Fibroblast of lung (primary cell): ENCODE measurements around the gene RHBDD1. TPM values are rescaled to one million over a fixed set of nuclear protein-coding genes. Genes with fewer than 3 reads are reported as not detected.

Source experiments
- DNase-seq, 2 donors: peaks; one replicate each; pipeline versions ENCODE4 v3.0.0 to v3.0.0-alpha.2; 2010; ENCODE audit warnings: low read depth in 2 of 2
- H2AFZ ChIP-seq: 2 replicates; pipeline ENCODE4 v1.5.1; 2012; ENCODE audit warnings: low read length, control low read depth, inconsistent platforms
- H3K27ac ChIP-seq: 2 replicates; pipeline ENCODE4 v1.5.1; 2011; ENCODE audit warnings: low read length, control low read depth; ENCODE audit not compliant: insufficient read depth
- H3K27me3 ChIP-seq: 2 replicates; pipeline ENCODE4 v1.5.1; 2011; ENCODE audit warnings: mild to moderate bottlenecking, low read length; ENCODE audit not compliant: control insufficient read depth, insufficient read depth
- H3K36me3 ChIP-seq: 2 replicates; pipeline ENCODE4 v1.5.1; 2011; ENCODE audit warnings: low read length; ENCODE audit not compliant: control insufficient read depth, insufficient read depth
- H3K4me1 ChIP-seq: 2 replicates; pipeline ENCODE4 v1.5.1; 2011; ENCODE audit warnings: low read length; ENCODE audit not compliant: control insufficient read depth, insufficient read depth; ENCODE audit errors: extremely low read depth
- H3K4me2 ChIP-seq: 2 replicates; pipeline ENCODE4 v1.5.1; 2011; ENCODE audit warnings: low read length, control low read depth; ENCODE audit not compliant: insufficient read depth; ENCODE audit errors: extremely low read depth
- H3K4me3 ChIP-seq, 4 experiments: fragments of 200-600 bp in 1 of 4; sonication (generic) in 1 of 4; replicated peaks in 1 of 4; 2 replicates each; pipeline ENCODE4 v1.5.1; 2011 to 2016; ENCODE audit warnings: low read length in 4 of 4, low read depth in 3 of 4, mild to moderate bottlenecking in 3 of 4, control low read depth in 2 of 4, inconsistent platforms in 1 of 4, mixed read lengths in 1 of 4; ENCODE audit not compliant: insufficient read depth in 1 of 4; ENCODE audit errors: control extremely low read depth in 1 of 4
- H3K79me2 ChIP-seq: 2 replicates; pipeline ENCODE4 v1.5.1; 2012; ENCODE audit warnings: mild to moderate bottlenecking, low read length, inconsistent platforms; ENCODE audit not compliant: control insufficient read depth, insufficient read depth
- H3K9ac ChIP-seq: 2 replicates; pipeline ENCODE4 v1.5.1; 2011; ENCODE audit warnings: mild to moderate bottlenecking, low read length, control low read depth; ENCODE audit not compliant: insufficient read depth
- H3K9me3 ChIP-seq: 2 replicates; pipeline ENCODE4 v1.5.1; 2012; ENCODE audit warnings: low read depth, low read length; ENCODE audit not compliant: control insufficient read depth, insufficient read depth
- H4K20me1 ChIP-seq: 2 replicates; pipeline ENCODE4 v1.5.1; 2011; ENCODE audit warnings: low read length; ENCODE audit not compliant: control insufficient read depth, insufficient read depth; ENCODE audit errors: extremely low read depth
- EZH2 ChIP-seq: IDR thresholded peaks from 2 replicates; pipeline ENCODE4 v1.5.1; 2012; ENCODE audit warnings: low read length, control low read depth, mild to moderate bottlenecking; ENCODE audit errors: missing control alignments
- polyA plus RNA-seq, 2 donors: library from polyadenylated mRNA; depleted of rRNA in 1 of 2; stranded (reverse) in 1 of 2; unstranded in 1 of 2; fragments of >200 nt; gene quantifications; 2 replicates each; pipeline ENCODE4 v1.2.1, GENCODE V29; 2011 to 2012; ENCODE audit warnings: missing spikeins in 1 of 2
- total RNA-seq: library from RNA; depleted of rRNA; stranded (reverse); fragments of >200 nt; gene quantifications from 2 replicates; pipeline ENCODE4 v1.2.1, GENCODE V29; 2014
- TF ChIP-seq, protein P1 (sequence below), 2 donors: IDR thresholded peaks in 1 of 2; conservative IDR thresholded peaks in 1 of 2; 1 replicate in 1 of 2; 2 replicates in 1 of 2; pipeline ENCODE4 v1.5.1; 2011 to 2012; ENCODE audit warnings: low read length in 2 of 2, control low read depth in 1 of 2, inconsistent platforms in 1 of 2, low read depth in 1 of 2, mild to moderate bottlenecking in 1 of 2

The RHBDD1 gene
- total and polyA plus RNA-seq, 2 donors (not counting 1 experiment from before 2014, with no cell fraction given), result 31.5 to 85.4 TPM

DNA sequence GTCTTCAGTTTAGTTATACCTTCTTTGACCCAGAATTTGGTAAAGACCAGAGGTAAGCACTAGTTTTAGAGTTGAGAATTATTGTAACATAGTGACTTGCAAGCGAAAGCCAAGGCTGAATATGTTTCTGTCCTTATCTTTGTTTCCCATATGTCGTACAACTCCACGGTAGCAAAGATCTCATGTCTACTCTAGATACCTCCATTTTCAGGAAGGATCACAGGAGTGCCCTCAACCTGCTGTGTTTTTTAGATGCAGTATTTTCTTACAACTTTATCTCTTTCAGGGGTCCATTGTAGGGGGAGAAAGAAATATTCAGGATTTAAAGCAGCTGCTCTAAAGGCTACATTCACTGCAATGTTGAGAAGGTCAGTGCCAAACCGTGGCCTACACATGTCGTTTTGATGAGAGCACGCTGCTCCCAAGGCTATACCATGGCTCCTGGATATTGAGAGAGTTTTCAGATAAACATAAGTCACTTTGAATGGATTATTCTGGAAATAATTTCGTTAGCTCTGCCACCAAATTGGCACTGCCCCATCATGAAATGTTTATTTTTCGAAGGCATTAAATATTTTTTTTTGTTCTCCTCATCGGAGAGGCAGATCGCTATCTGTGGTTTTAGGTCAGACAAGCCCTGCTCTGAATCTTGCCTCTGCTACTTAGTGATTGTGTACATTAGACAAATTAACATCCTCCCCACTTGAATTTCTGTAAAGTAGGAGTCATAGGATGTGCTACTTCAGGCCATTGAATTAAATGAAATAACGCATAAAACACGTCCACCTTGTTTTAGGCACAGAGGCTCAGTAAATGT is 2.1 kb downstream of the RHBDD1 start:
- Histone ChIP-seq H3K4me2 (peak overlapping the region; percentile 17), H2AFZ (no peak overlapping the region), H3K27ac (no peak overlapping the region), H3K27me3 (no peaks in the 10 kb centered on the region), H3K9me3 (no peaks in the 10 kb centered on the region), H3K4me1 (no peaks in the 10 kb centered on the region), H3K79me2 (peaks cover 12% of the 10 kb centered on the region), H3K36me3 (peaks cover 1% of the 10 kb centered on the region), H3K9ac (no peak overlapping the region), H3K4me3 (no peak overlapping the region), H4K20me1 (no peaks in the 10 kb centered on the region)
- TF ChIP-seq EZH2, result no peak
- TF ChIP-seq, protein P1, sequence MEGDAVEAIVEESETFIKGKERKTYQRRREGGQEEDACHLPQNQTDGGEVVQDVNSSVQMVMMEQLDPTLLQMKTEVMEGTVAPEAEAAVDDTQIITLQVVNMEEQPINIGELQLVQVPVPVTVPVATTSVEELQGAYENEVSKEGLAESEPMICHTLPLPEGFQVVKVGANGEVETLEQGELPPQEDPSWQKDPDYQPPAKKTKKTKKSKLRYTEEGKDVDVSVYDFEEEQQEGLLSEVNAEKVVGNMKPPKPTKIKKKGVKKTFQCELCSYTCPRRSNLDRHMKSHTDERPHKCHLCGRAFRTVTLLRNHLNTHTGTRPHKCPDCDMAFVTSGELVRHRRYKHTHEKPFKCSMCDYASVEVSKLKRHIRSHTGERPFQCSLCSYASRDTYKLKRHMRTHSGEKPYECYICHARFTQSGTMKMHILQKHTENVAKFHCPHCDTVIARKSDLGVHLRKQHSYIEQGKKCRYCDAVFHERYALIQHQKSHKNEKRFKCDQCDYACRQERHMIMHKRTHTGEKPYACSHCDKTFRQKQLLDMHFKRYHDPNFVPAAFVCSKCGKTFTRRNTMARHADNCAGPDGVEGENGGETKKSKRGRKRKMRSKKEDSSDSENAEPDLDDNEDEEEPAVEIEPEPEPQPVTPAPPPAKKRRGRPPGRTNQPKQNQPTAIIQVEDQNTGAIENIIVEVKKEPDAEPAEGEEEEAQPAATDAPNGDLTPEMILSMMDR (conservative IDR thresholded peaks at IDR 0.05 in 1 of 2, IDR thresholded peaks at IDR 0.05 in 1 of 2; ENCODE audit: low read depth in 1 of 2, low read length in 2 of 2), result no peak
- DNase-seq, result no peak

DNA sequence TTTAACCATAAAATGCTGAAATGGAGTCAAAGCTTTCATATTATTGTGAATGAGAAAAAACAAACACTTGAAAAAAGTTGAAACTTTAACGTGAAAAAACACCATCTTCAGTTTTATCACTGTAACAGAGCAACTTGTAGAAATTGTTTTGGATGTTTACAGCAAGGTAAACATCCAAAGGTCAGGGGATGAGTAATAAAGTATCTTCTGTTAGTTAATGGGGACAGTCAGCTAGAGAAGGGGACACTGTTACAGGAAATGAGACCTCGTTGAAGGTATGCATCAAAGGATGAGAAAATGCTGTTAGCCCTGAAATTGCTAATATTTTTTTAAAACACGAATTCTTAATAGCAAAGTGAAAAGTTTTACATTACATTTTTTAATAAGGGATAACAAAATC is 2.9 kb downstream of the RHBDD1 start:
- H3K27me3 ChIP-seq, result no peaks in the 10 kb centered on the region

DNA sequence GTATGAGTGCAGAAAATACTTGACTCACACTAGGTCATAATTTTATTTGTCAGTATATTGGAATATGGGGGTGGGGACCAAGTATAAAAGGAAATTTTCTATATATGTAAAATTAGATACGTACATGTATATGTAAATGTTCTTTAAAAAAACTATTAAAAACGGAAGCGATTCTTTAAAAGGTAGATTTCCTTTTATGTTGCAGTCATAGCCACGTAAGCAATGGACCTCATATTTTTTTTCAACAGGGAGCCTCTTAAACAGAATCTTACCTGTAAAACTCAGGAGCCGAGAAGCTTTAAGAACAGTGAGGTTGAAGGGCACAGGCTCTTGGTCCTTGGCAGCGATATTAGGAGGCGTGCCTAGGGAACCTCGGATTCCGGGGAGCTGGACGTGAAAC is 3.3 kb downstream of the RHBDD1 start:
- Histone ChIP-seq H3K4me2 (no peak overlapping the region), H4K20me1 (no peaks in the 10 kb centered on the region), H3K79me2 (peaks cover 12% of the 10 kb centered on the region), H3K9me3 (no peaks in the 10 kb centered on the region), H2AFZ (no peak overlapping the region), H3K27me3 (no peaks in the 10 kb centered on the region), H3K27ac (no peak overlapping the region), H3K36me3 (peaks cover 1% of the 10 kb centered on the region), H3K4me3 (no peak overlapping the region), H3K4me1 (no peaks in the 10 kb centered on the region), H3K9ac (no peak overlapping the region)
- no peak for TF ChIP-seq EZH2
- TF ChIP-seq, protein P1 (conservative IDR thresholded peaks at IDR 0.05 in 1 of 2, IDR thresholded peaks at IDR 0.05 in 1 of 2; ENCODE audit: low read depth in 1 of 2, low read length in 2 of 2), result no peak
- DNase-seq, result no peak

More for the DNA sequence above, 2.9 kb downstream of the RHBDD1 start:
- Histone ChIP-seq H4K20me1 (no peaks in the 10 kb centered on the region), H3K4me3 (no peak overlapping the region), H3K36me3 (peaks cover 1% of the 10 kb centered on the region), H3K4me1 (no peaks in the 10 kb centered on the region), H3K9me3 (no peaks in the 10 kb centered on the region), H2AFZ (no peak overlapping the region), H3K27ac (no peak overlapping the region), H3K4me2 (no peak overlapping the region), H3K9ac (no peak overlapping the region), H3K79me2 (peaks cover 12% of the 10 kb centered on the region)
- no peak for DNase-seq
- TF ChIP-seq EZH2, result no peak
- TF ChIP-seq, protein P1 (conservative IDR thresholded peaks at IDR 0.05 in 1 of 2, IDR thresholded peaks at IDR 0.05 in 1 of 2; ENCODE audit: low read depth in 1 of 2, low read length in 2 of 2), result no peak
